GM18511 (cell line): ENCODE measurements around the gene TNFAIP3.

Source experiments
- ATAC-seq: cut with Tn5 transposase; IDR thresholded peaks from one replicate; pipeline ENCODE4 v1.9.1; 2021; ENCODE audit warnings: mild to moderate bottlenecking, moderate library complexity; ENCODE audit not compliant: unreplicated experiment

Gene TNFAIP3

GRCh38 chr6:137896647-137897046 lies 29.6 kb downstream of the TNFAIP3 start:
- ATAC-seq, result no peak

DNA sequence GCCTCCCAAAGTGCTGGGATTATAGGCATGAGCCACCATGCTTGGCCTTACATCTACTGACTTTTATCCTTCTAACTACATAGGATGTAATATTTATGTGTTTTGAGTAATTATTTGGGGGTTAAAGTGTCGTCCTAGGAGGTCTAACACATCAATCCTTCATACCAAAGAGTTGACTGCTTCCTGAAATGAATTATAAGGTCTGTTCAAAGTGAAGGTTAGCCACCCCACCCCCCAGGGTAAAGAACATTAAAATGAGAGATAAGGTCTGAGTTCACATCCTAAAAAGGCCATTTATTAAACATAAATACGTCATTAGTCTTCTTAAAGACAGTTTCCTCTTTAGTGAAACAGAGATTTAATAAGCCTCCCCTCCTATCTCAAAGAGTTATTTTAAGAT lies 33.8 kb downstream of the TNFAIP3 start:
- ATAC-seq, result no peak

DNA sequence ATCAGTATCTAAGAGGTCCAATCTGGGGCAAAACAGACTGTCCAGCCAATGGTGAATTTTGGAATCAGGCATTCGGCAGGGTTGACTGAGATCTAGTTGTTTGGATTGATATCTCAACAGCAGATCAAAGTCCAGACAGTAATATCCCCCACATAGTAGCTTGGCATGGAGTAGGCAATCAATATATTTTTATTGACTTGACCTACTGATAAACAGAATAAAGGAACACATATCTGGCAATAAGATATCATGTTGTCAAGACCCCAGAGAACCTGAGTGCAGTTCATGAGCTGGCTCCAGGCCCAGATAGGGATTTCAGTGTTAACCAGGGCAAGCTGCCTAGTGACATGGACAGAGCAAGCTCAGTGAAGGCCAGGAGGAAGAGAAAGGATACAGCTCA lies 34.4 kb downstream of the TNFAIP3 start:
- no peak for ATAC-seq

GRCh38 chr6:137902699-137903098 lies 35.6 kb downstream of the TNFAIP3 start:
- no peak for ATAC-seq

DNA sequence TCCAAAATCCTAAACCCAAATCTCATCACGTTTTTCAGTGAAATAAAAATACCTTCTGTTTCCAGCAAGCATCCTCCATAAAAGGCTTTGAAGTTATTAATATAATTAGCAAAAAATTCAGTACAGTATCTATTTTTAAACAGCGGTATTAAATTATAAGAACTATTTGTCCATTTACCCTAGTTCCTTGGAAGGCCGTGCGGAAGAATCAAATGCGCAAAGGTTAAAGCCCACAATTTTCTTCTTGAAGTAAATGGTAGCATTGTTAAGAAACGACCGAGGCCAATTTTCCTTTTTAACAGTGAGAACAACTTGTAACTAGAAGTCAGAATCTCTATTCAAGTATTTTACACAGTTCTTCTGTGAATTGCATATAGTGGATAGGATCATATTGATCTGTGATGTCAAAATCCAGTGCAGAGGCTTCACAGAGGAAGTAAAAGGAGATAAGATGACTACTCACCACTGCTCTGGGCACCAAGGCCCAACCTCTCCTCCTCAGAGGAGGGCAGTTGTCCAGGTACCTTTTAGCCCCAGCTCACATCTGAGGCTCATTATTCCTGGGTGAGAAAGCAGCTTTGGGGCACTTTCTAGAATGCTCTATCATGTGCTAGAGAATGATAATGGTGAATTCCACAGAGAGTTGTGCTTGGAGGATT lies 36.3 kb downstream of the TNFAIP3 start:
- ATAC-seq, result no peak

GRCh38 chr6:137903933-137904821 lies 37.1 kb downstream of the TNFAIP3 start:
- peak; percentile 84 for ATAC-seq

- peak; percentile 62 for ATAC-seq
Measured at GRCh38 chr6:137904822-137905617, 38.0 kb downstream of the TNFAIP3 start.

DNA sequence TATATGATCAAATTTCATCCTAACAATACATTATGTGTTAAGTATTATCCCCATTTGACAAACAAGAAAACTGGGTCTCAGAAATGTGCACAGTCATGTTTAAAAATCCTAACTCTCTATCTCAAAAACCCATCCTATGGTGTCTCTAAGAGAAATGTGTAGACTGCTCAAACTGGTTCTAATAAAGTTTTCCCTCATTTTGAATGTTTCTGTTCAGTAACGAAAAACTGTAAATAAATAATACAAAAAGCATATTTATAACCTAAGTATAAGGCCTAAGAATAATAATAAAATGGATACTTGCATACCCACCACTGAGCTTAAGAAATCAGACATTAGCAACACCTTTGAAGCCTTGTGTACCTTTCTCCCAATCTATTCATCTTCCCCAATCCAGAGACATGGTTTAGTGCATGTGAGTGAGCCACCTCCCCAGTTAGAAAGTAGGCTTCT lies 39.0 kb downstream of the TNFAIP3 start:
- ATAC-seq, result no peak

- ATAC-seq, result no peak
Measured at GRCh38 chr6:137907170-137907569, 40.1 kb downstream of the TNFAIP3 start.

DNA sequence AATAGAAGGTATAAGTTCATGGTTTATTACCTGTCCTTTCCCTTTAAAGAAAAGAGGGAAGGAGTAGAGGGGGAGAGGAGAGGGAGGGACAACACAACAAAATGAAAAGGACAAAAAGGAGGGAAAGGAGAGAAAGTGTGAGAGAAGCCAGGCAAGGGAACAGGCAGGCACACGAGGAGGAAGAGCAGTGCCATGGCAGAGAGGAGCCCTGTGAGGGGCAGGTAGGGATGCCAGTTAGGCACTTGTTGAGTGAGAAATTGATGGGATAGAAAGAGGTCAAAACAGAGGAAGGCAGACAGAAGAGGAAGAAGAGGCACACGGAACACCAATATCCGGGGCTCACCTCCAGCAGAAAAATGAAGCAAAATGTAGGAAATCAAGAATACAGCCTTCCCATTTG lies 42.5 kb downstream of the TNFAIP3 start:
- no peak for ATAC-seq

- ATAC-seq, result no peak
Measured at GRCh38 chr6:137910424-137910834, 43.4 kb downstream of the TNFAIP3 start.

DNA sequence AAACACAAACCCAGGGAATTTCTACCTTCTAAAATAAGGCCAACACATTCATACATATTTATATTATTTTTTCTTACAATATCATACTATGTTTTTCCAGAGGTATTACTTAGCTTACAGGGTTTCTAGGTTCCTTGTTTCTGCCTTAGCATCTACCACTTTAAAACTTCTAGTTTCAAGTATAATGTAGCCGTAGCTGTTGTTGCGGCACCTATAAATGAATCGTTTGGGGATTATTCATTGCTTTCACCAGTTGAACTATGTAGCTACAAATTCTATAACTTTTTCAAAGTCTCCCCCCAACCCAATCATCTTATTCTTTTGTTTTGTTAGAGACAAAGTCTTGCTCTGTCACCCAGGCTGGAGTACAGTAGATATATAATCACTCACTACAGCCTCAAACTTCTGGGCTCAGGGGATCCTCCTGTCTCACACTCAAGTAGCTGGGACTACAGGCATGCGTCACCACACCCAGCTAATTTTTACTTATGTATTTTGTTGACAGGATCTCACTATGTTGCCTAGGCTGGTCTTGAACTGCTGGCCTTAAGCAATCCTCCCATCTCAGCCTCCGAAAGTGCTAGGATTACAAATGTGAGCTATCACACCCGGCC lies 43.9 kb downstream of the TNFAIP3 start:
- ATAC-seq, result no peak

GRCh38 chr6:137911675-137912191 lies 44.7 kb downstream of the TNFAIP3 start:
- peak; percentile 71 for ATAC-seq

GRCh38 chr6:137912813-137913212 lies 45.8 kb downstream of the TNFAIP3 start:
- ATAC-seq, result no peak

- ATAC-seq, result no peak
Measured at GRCh38 chr6:137913434-137913833, 46.4 kb downstream of the TNFAIP3 start.

DNA sequence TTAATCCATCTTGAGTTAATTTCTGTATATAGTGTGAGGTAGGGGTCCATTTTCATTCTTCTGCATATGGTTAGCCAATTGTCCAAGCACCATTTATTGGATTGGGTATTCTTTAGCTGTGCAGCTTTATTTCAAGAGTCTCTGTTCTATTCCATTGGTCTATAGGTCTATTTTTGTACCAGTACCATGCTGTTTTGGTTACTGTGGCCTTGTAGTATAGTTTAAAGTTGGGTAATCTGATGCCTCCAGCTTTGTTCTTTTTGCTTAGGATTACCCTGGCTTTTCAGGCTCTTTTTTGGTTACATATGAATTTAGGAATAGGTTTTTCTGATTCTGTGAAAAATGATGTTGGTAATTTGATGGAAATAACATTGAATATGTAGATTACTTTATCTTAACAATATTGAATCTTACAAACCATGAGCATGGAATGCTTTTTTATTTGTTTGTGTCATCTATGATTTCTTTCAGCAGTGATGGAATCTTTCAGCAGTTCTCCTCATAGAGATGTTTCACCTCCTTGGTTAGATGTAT lies 47.0 kb downstream of the TNFAIP3 start:
- ATAC-seq, result no peak

DNA sequence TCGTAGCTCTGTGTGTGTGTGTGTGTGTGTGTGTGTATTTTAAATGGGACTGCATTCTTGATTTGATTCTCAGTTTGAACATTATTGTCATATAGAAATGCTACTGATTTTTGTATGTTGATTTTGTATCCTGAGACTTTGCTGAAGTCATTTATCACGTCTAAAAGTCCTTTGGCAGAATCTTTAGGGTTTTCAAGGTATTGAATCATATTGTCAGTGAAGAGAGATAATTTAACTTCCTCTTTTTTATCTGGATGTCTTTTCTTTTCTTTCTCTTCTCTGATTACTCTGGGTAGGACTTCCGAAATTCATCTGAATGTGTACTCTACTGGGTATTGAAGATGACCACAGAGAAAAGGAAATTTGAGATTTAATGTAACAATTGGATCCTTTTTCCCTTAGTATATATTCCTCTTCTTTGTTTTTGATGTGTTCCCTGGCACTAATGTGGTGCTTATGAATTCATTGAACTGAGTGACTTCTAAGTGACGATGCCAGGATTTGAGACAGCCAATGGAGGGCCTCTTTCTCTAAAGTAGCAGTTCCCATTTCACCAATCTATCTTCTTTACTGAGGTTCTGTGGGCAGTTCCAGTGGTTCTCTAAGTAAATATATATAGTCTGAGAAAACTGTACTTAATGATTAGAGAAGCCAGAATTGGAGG lies 47.6 kb downstream of the TNFAIP3 start:
- no peak for ATAC-seq

DNA sequence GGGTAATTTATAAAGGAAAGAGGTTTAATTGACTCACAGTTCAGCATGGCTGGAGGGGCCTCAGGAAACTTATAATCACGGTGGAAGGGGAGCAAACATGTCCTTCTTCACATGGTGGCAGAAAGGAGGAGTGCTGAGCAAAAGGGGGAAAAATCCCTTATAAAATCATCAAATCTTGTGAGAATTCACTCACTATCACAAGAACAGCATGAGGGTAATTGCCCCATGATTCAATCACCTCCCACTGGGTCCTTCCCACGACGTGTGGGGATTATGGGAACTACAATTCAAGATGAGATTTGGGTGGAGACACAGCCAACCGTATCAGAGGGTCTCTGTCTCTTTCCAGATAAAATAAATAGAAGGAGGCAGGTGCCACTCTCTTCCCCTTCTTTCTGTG lies 48.7 kb downstream of the TNFAIP3 start:
- ATAC-seq, result no peak

- no peak for ATAC-seq
Measured at GRCh38 chr6:137917551-137918325, 50.7 kb downstream of the TNFAIP3 start.
